HCT116 (cell line): ENCODE data around the gene YOD1. TPM values are rescaled to one million over a fixed set of nuclear protein-coding genes. Genes with fewer than 3 reads are reported as not detected.

Experiments used
- ATAC-seq: fragments of 200-7000 bp; cut with Tn5 transposase; 2 replicates; pipeline ENCODE4 v1.9.1; 2020; ENCODE audit warnings: mild to moderate bottlenecking, moderate library complexity
- BruUV-seq: library from RNA; stranded (reverse); fragments of 400-500 nt; replicated peaks from 2 replicates; lab custom pipeline; 2021; lab: Mats Ljungman, UMichigan
- CTCF ChIA-PET: fragments of 300-600 bp; sonication (Branson Sonifier 250); formaldehyde crosslinking; loops from one replicate; lab custom pipeline; 2021; ENCODE audit warnings: antibody characterized with exemption; lab: Charles Lee
- POLR2A ChIA-PET: fragments of 300-600, 350-600 bp; sonication (Branson Sonifier 250); formaldehyde crosslinking; loops from one replicate; lab custom pipeline; 2021; ENCODE audit warnings: antibody characterized with exemption; lab: Charles Lee
- RAD21 ChIA-PET, 2 experiments: fragments of 300-600 bp; sonication (Branson Sonifier 250); formaldehyde crosslinking; loops; one replicate each; lab custom pipeline; 2023; ENCODE audit warnings: low total read pairs in 2 of 2; ENCODE audit not compliant: uncharacterized antibody in 2 of 2, unreplicated experiment in 2 of 2, low non-redundant PET in 1 of 2; lab: Charles Lee
- DNase-seq: peaks from one replicate; pipeline ENCODE4 v3.0.0-alpha.2; 2010; ENCODE audit warnings: low read depth, low spot score
- H2AFZ ChIP-seq: fragments of 200-600 bp; shearing (Covaris generic), sonication (generic); 2 replicates; pipeline ENCODE4 v1.6.1; 2017; ENCODE audit warnings: low read depth, mixed run types, mixed read lengths, antibody characterized with exemption, low read length; ENCODE audit not compliant: poor library complexity, severe bottlenecking
- H3K27ac ChIP-seq: 2 replicates; pipeline ENCODE4 v1.5.1; 2012; ENCODE audit warnings: low read depth, low read length
- H3K27me3 ChIP-seq: fragments of 200-600 bp; sonication (generic); 2 replicates; pipeline ENCODE4 v1.6.1; 2016; ENCODE audit warnings: mixed run types, low read length, mixed read lengths; ENCODE audit not compliant: insufficient read depth
- H3K36me3 ChIP-seq, 2 experiments: fragments of 200-500 bp in 1 of 2; fragments of 200-600 bp in 1 of 2; sonication (Bioruptor generic) in 1 of 2; sonication (generic) in 1 of 2; 2 replicates each; pipeline versions ENCODE4 v1.5.1 to v1.6.1; 2014 to 2016; ENCODE audit warnings: low read length in 2 of 2, inconsistent platforms in 1 of 2, mixed read lengths in 1 of 2, mixed run types in 1 of 2; ENCODE audit not compliant: insufficient read depth in 2 of 2, control insufficient read depth in 1 of 2
- H3K4me1 ChIP-seq, 2 experiments: fragments of 200-600 bp in 1 of 2; sonication (generic) in 1 of 2; 2 replicates each; pipeline versions ENCODE4 v1.5.1 to v1.6.1; 2012 to 2017; ENCODE audit warnings: low read length in 2 of 2, inconsistent platforms in 1 of 2, mild to moderate bottlenecking in 1 of 2, mixed read lengths in 1 of 2, mixed run types in 1 of 2, moderate library complexity in 1 of 2; ENCODE audit not compliant: insufficient read depth in 2 of 2, control insufficient read depth in 1 of 2
- H3K4me2 ChIP-seq: fragments of 200-600 bp; sonication (generic); 2 replicates; pipeline ENCODE4 v1.6.1; 2017; ENCODE audit warnings: mixed run types, low read length, mixed read lengths
- H3K4me3 ChIP-seq, 2 experiments: fragments of 200-600 bp in 1 of 2; sonication (generic) in 1 of 2; replicated peaks in 1 of 2; 2 replicates each; pipeline ENCODE4 v1.5.1; 2011 to 2016; ENCODE audit warnings: low read length in 2 of 2, control low read depth in 1 of 2, low read depth in 1 of 2, mild to moderate bottlenecking in 1 of 2, mixed read lengths in 1 of 2, mixed run types in 1 of 2
- H3K79me2 ChIP-seq: fragments of 200-600 bp; sonication (generic); 2 replicates; pipeline ENCODE4 v1.6.1; 2017; ENCODE audit warnings: mild to moderate bottlenecking, mixed run types, low read length, moderate library complexity, mixed read lengths; ENCODE audit not compliant: insufficient read depth
- H3K9ac ChIP-seq: fragments of 200-600 bp; sonication (generic); 2 replicates; pipeline ENCODE4 v1.6.1; 2016; ENCODE audit warnings: low read length, mixed read lengths
- H3K9me2 ChIP-seq: fragments of 200-600 bp; sonication (generic), shearing (Covaris generic); 2 replicates; pipeline ENCODE4 v1.6.1; 2017; ENCODE audit warnings: mixed run types, mild to moderate bottlenecking, moderate library complexity; ENCODE audit not compliant: insufficient read depth
- H3K9me3 ChIP-seq, 2 experiments: fragments of 200-500 bp in 1 of 2; fragments of 200-600 bp in 1 of 2; sonication (Bioruptor generic) in 1 of 2; sonication (generic) in 1 of 2; 2 replicates each; pipeline ENCODE4 v1.6.1; 2014 to 2017; ENCODE audit warnings: low read length in 2 of 2, mixed read lengths in 2 of 2, inconsistent platforms in 1 of 2, low read depth in 1 of 2, mild to moderate bottlenecking in 1 of 2, mixed run types in 1 of 2, moderate library complexity in 1 of 2; ENCODE audit not compliant: control insufficient read depth in 1 of 2, insufficient read depth in 1 of 2
- H4K20me1 ChIP-seq: fragments of 200-600 bp; sonication (generic), shearing (Covaris generic); 2 replicates; pipeline ENCODE4 v1.6.1; 2017; ENCODE audit warnings: mixed run types, mild to moderate bottlenecking, moderate library complexity; ENCODE audit not compliant: insufficient read depth
- EGR1 ChIP-seq: IDR thresholded peaks from 2 replicates; pipeline ENCODE4 v1.6.1; 2012; ENCODE audit warnings: low read depth
- EZH2 ChIP-seq: fragments of 200-600 bp; sonication (generic); IDR thresholded peaks from 2 replicates; pipeline ENCODE4 v1.6.1; 2017; ENCODE audit warnings: antibody characterized with exemption, mixed run types
- EZH2phosphoT487 ChIP-seq: fragments of 200-600 bp; IDR thresholded peaks from 2 replicates; pipeline ENCODE4 v1.6.1; 2018; ENCODE audit warnings: antibody characterized with exemption, borderline replicate concordance
- POLR2A ChIP-seq: IDR thresholded peaks from 2 replicates; pipeline ENCODE4 v1.7.0; 2011; ENCODE audit warnings: borderline replicate concordance; ENCODE audit not compliant: insufficient read depth, insufficient read length; ENCODE audit errors: extremely low read depth
- RAD21 ChIP-seq: IDR thresholded peaks from 2 replicates; pipeline ENCODE4 v1.6.1; 2012; ENCODE audit warnings: low read depth, mild to moderate bottlenecking
- YY1 ChIP-seq: IDR thresholded peaks from 2 replicates; pipeline ENCODE4 v1.6.1; 2011; ENCODE audit warnings: low read length, low read depth, moderate library complexity, mild to moderate bottlenecking; ENCODE audit not compliant: insufficient replicate concordance; ENCODE audit errors: extremely low read depth
- intact Hi-C: fragments of 100-400 bp; cut with micrococcal nuclease; formaldehyde crosslinking; loops from 2 replicates; pipeline ENCODE4 v1.10.0; 2022
- total RNA-seq: library from RNA; stranded (reverse); gene quantifications from one replicate; pipeline ENCODE4 v1.2.1, GENCODE V29; 2021; ENCODE audit not compliant: unreplicated experiment
- TF ChIP-seq, protein P1 (sequence below): IDR thresholded peaks from 2 replicates; pipeline ENCODE4 v1.6.1; 2012; ENCODE audit warnings: low read depth
- TF ChIP-seq, protein P2 (sequence below): IDR thresholded peaks from 2 replicates; pipeline ENCODE4 v1.6.1; 2012
- TF ChIP-seq, protein P3 (sequence below): IDR thresholded peaks from 2 replicates; pipeline ENCODE4 v1.6.1; 2012

YOD1 gene
- total RNA-seq, 1 experiment from 2014 or later: 13.6 TPM

DNA sequence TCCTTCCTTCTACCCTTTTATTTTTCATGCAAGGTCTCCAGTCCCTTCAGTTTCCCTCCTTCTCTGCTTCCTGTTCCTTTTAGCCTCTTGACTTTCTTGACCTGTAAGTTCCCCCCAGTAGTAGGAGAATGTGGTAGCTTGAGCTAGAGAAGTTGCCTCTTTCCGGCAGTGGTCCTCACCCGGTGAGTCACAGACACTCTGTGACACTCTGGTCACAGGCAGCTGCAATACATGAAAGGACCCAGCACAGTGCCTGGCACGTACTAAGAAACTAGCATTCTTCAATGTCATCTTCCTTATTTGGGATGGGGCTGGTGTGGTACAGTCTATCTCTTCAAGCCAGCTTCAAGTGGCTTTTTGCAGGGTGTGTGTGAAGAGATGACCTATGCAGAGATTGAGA lies 18.1 kb upstream of the YOD1 start:
- BruUV-seq: no TSS peak
- H3K79me2 ChIP-seq: no peaks in the 10 kb centered on the region
- DNase-seq (no peak), ATAC-seq (no peak)
- H4K20me1 ChIP-seq: no peaks in the 10 kb centered on the region
- no peak overlapping the region for H3K27ac ChIP-seq
- H3K4me2 ChIP-seq: no peak overlapping the region
- intact Hi-C loops: no loop called here
- ChIA-PET POLR2A (interaction anchor here (1.3 kb wide), 1 partner anchor 16 kb away, joined by 3 read pairs; the partner anchor contains the start of gene PFKFB2), RAD21 (no interaction called here), CTCF (no interaction called here)
- no peaks in the 10 kb centered on the region for H3K4me1 ChIP-seq
- H3K9ac ChIP-seq: no peak overlapping the region
- no peak overlapping the region for H2AFZ ChIP-seq
- H3K9me3 ChIP-seq: no peaks in the 10 kb centered on the region
- no peak overlapping the region for H3K4me3 ChIP-seq
- peaks cover 3 to 12% of the 10 kb centered on the region in 2 experiments; a peak in 1 of 4 replicates for H3K36me3 ChIP-seq
- H3K27me3 ChIP-seq: no peaks in the 10 kb centered on the region
- no peaks in the 10 kb centered on the region for H3K9me2 ChIP-seq
- TF ChIP-seq EZH2 (no peak), EGR1 (no peak), RAD21 (no peak), POLR2A (no peak), EZH2phosphoT487 (no peak), YY1 (no peak)
- TF ChIP-seq, protein P1, sequence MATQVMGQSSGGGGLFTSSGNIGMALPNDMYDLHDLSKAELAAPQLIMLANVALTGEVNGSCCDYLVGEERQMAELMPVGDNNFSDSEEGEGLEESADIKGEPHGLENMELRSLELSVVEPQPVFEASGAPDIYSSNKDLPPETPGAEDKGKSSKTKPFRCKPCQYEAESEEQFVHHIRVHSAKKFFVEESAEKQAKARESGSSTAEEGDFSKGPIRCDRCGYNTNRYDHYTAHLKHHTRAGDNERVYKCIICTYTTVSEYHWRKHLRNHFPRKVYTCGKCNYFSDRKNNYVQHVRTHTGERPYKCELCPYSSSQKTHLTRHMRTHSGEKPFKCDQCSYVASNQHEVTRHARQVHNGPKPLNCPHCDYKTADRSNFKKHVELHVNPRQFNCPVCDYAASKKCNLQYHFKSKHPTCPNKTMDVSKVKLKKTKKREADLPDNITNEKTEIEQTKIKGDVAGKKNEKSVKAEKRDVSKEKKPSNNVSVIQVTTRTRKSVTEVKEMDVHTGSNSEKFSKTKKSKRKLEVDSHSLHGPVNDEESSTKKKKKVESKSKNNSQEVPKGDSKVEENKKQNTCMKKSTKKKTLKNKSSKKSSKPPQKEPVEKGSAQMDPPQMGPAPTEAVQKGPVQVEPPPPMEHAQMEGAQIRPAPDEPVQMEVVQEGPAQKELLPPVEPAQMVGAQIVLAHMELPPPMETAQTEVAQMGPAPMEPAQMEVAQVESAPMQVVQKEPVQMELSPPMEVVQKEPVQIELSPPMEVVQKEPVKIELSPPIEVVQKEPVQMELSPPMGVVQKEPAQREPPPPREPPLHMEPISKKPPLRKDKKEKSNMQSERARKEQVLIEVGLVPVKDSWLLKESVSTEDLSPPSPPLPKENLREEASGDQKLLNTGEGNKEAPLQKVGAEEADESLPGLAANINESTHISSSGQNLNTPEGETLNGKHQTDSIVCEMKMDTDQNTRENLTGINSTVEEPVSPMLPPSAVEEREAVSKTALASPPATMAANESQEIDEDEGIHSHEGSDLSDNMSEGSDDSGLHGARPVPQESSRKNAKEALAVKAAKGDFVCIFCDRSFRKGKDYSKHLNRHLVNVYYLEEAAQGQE: no peak
- TF ChIP-seq, protein P2, sequence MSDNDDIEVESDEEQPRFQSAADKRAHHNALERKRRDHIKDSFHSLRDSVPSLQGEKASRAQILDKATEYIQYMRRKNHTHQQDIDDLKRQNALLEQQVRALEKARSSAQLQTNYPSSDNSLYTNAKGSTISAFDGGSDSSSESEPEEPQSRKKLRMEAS: no peak
- TF ChIP-seq, protein P3, sequence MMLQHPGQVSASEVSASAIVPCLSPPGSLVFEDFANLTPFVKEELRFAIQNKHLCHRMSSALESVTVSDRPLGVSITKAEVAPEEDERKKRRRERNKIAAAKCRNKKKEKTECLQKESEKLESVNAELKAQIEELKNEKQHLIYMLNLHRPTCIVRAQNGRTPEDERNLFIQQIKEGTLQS: no peak
- TF ChIP-seq, all 23 proteins: peak for 0
